ENCODE results near the gene RHOA. TPM values are rescaled to one million over a fixed set of nuclear protein-coding genes. Genes with fewer than 3 reads are reported as not detected.
A peak's percentile ranks its signal among the peaks of the same experiment; 100 is the strongest.

The RHOA gene
- total RNA-seq, 6 experiments from 2014 or later: 142 to 251 (median 171) TPM

- H3K9me3 ChIP-seq: no peaks in the 10 kb centered on the region
- no peak overlapping the region for H3K4me3 ChIP-seq
- H3K4me1 ChIP-seq: peaks cover 0 to 7% (median 3%) of the 10 kb centered on the region in 4 donors
- no peaks in the 10 kb centered on the region for H3K36me3 ChIP-seq
- H3K27ac ChIP-seq: peak overlapping the region in 1 of 3 donors; percentile 19
- 92% methylated on average over 1 of the region's 1 CpG for WGBS (ENCODE audit: insufficient coverage, low coverage, low lambda C conversion rate, missing lambda C conversion rate)
- TF ChIP-seq POLR2A (IDR thresholded peaks at IDR 0.05): no peak
- no peak for TF ChIP-seq CTCF (IDR thresholded peaks at IDR 0.05)
- intact Hi-C loops (cut with DNase I): no loop called here
- H3K27me3 ChIP-seq: no peaks in the 10 kb centered on the region
- no peak for ATAC-seq
- DNase-seq: no peak
These were observed 26.2 kb downstream of the RHOA start for GRCh38 chr3:49385617-49386016.

- 59% methylated on average over 4 of the region's 5 CpGs for WGBS (ENCODE audit: insufficient coverage, low coverage, low lambda C conversion rate, missing lambda C conversion rate)
- no peak overlapping the region for H3K4me3 ChIP-seq
- no peaks in the 10 kb centered on the region for H3K27me3 ChIP-seq
- TF ChIP-seq POLR2A (IDR thresholded peaks at IDR 0.05) (no peak), CTCF (IDR thresholded peaks at IDR 0.05) (no peak)
- DNase-seq (no peak), ATAC-seq (no peak)
- intact Hi-C loops (cut with DNase I): no loop called here
- no peaks in the 10 kb centered on the region for H3K9me3 ChIP-seq
- no peak overlapping the region for H3K27ac ChIP-seq
- H3K4me1 ChIP-seq: peaks cover 0 to 7% (median 3%) of the 10 kb centered on the region in 4 donors
- H3K36me3 ChIP-seq: no peaks in the 10 kb centered on the region
These were observed 28.4 kb downstream of the RHOA start for GRCh38 chr3:49383387-49383786.

GRCh38 chr3:49378249-49378895, 33.4 kb downstream of the RHOA start:
- H3K9me3 ChIP-seq: no peaks in the 10 kb centered on the region
- TF ChIP-seq POLR2A (IDR thresholded peaks at IDR 0.05): no peak
- TF ChIP-seq CTCF (IDR thresholded peaks at IDR 0.05): no peak
- H3K36me3 ChIP-seq: peaks cover 0 to 22% (median 11%) of the 10 kb centered on the region in 4 donors
- intact Hi-C loops (cut with DNase I): no loop called here
- peaks cover 0 to 5% (median 0%) of the 10 kb centered on the region in 4 donors for H3K4me1 ChIP-seq
- ATAC-seq (no peak), DNase-seq (no peak)
- 86% methylated on average over 11 of the region's 11 CpGs for WGBS (ENCODE audit: insufficient coverage, low coverage, low lambda C conversion rate, missing lambda C conversion rate)
- no peak overlapping the region for H3K27ac ChIP-seq
- H3K4me3 ChIP-seq: no peak overlapping the region
- H3K27me3 ChIP-seq: no peaks in the 10 kb centered on the region

- intact Hi-C loops (cut with DNase I): no loop called here
- ATAC-seq (no peak), DNase-seq (no peak)
- Histone ChIP-seq H3K27ac (no peak overlapping the region), H3K4me1 (peaks cover 0 to 12% (median 0%) of the 10 kb centered on the region in 4 donors), H3K9me3 (no peaks in the 10 kb centered on the region), H3K27me3 (no peaks in the 10 kb centered on the region), H3K36me3 (peaks cover 0 to 30% (median 13%) of the 10 kb centered on the region in 4 donors), H3K4me3 (no peak overlapping the region)
- TF ChIP-seq POLR2A (IDR thresholded peaks at IDR 0.05) (no peak), CTCF (IDR thresholded peaks at IDR 0.05) (no peak)
- no CpG with 5 or more reads among the region's 1 CpG for WGBS (ENCODE audit: insufficient coverage, low coverage, low lambda C conversion rate, missing lambda C conversion rate)
These were observed 34.3 kb downstream of the RHOA start for GRCh38 chr3:49377483-49377882.

Data from right lobe of liver (tissue), 6 donors.